Activated CD4-positive, alpha-beta T cell treated with anti-CD3 and anti-CD28 coated beads, Interleukin-2, amount 10 ng/mL, durations not matched to agents 7 days and 5 days (primary cell): Measurements from ENCODE around the gene SNRPB. TPM values are rescaled to one million over a fixed set of nuclear protein-coding genes. Genes with fewer than 3 reads are reported as not detected.
"Not testable (repeated sequence)": the region's sequence is repeated elsewhere in the genome, so short reads cannot be mapped to it uniquely, and the experiment has no call there.

Experiments used
- CTCF ChIA-PET: fragments of 350-600 bp; sonication (Branson Sonifier 250); formaldehyde crosslinking; loops from one replicate; lab custom pipeline; 2021; ENCODE audit warnings: antibody characterized with exemption; lab: Charles Lee
- POLR2A ChIA-PET: fragments of 350-600 bp; sonication (Branson Sonifier 250); formaldehyde crosslinking; loops from one replicate; lab custom pipeline; 2021; ENCODE audit warnings: antibody characterized with exemption; lab: Charles Lee
- DNase-seq: peaks from one replicate; pipeline ENCODE4 v3.0.0-alpha.2; 2020
- H3K27ac Mint-ChIP-seq: one replicate; pipeline ENCODE4 v1.8.0; 2021; ENCODE audit warnings: mild to moderate bottlenecking, moderate library complexity, mixed read lengths
- H3K27me3 Mint-ChIP-seq: one replicate; pipeline ENCODE4 v1.8.0; 2021; ENCODE audit warnings: mixed read lengths
- H3K36me3 Mint-ChIP-seq: one replicate; pipeline ENCODE4 v1.8.0; 2021; ENCODE audit warnings: low read depth, mixed read lengths
- H3K4me1 Mint-ChIP-seq: one replicate; pipeline ENCODE4 v1.8.0; 2021; ENCODE audit warnings: mixed read lengths
- H3K4me3 Mint-ChIP-seq: one replicate; pipeline ENCODE4 v1.8.0; 2021; ENCODE audit warnings: mild to moderate bottlenecking, moderate library complexity, mixed read lengths
- H3K9me3 Mint-ChIP-seq: one replicate; pipeline ENCODE4 v1.8.0; 2021; ENCODE audit warnings: mixed read lengths
- total RNA-seq, 2 experiments: library from RNA; stranded (reverse); gene quantifications; one replicate each; pipeline ENCODE4 v1.2.3, GENCODE V29; 2021

Gene SNRPB
- total RNA-seq, 2 experiments from 2014 or later = 247 to 291 TPM

- peaks cover 25% of the 10 kb centered on the region for H3K4me1 Mint-ChIP-seq
- H3K36me3 Mint-ChIP-seq, POLR2A ChIA-PET, H3K9me3 Mint-ChIP-seq, H3K4me3 Mint-ChIP-seq, H3K27ac Mint-ChIP-seq, H3K27me3 Mint-ChIP-seq, DNase-seq: not testable (repeated sequence)
- CTCF ChIA-PET = interaction anchor here (1.7 kb wide), 1 partner anchor 18 kb away, joined by 8 read pairs; no protein-coding TSS in a partner anchor
Observed at GRCh38 chr20:2506426-2506825, 35.8 kb upstream of the SNRPB start.

DNA sequence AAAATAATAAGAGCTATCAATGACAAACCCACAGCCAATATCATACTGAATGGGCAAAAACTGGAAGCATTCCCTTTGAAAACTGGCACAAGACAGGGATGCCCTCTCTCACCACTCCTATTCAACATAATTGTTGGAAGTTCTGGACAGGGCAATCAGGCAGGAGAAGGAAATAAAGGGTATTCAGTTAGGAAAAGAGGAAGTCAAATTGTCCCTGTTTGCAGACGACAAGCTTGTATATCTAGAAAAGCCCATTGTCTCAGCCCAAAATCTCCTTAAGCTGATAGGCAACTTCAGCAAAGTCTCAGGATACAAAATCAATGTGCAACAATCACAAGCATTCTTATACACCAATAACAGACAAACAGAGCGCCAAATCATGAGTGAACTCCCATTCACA is 34.2 kb upstream of the SNRPB start:
- POLR2A ChIA-PET, CTCF ChIA-PET, H3K36me3 Mint-ChIP-seq, H3K27ac Mint-ChIP-seq, H3K9me3 Mint-ChIP-seq, DNase-seq, H3K4me3 Mint-ChIP-seq, H3K27me3 Mint-ChIP-seq: not testable (repeated sequence)
- peaks cover 24% of the 10 kb centered on the region for H3K4me1 Mint-ChIP-seq

GRCh38 chr20:2502808-2503384 is 32.3 kb upstream of the SNRPB start:
- H3K9me3 Mint-ChIP-seq, CTCF ChIA-PET, POLR2A ChIA-PET, H3K27me3 Mint-ChIP-seq, H3K4me3 Mint-ChIP-seq, H3K27ac Mint-ChIP-seq, DNase-seq: not testable (repeated sequence)
- Mint-ChIP-seq H3K36me3 (peaks cover 14% of the 10 kb centered on the region), H3K4me1 (peaks cover 12% of the 10 kb centered on the region)

DNA sequence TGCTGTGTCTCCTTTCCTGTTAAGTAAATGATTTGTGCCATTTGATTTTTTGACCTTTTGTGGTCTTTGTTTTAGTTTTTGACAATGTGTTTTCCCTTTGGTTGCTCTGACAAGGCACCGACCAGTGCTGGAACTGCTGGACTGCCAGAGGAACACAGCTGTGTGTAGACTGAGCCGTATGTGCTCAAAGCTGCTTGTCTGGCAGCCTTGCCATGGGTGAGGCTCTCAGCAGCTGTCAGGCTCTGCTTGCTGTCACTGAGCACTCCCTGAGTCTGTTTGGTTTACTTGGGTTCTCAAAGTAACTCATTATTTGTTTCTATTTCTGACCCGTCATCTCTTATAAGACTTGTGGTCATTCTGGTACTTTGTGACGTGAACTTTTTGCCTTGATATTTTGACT is 15.1 kb upstream of the SNRPB start:
- CTCF ChIA-PET = no interaction called here
- H3K27me3 Mint-ChIP-seq = no peaks in the 10 kb centered on the region
- no peak overlapping the region for H3K4me3 Mint-ChIP-seq
- DNase-seq = no peak
- no peaks in the 10 kb centered on the region for H3K4me1 Mint-ChIP-seq
- POLR2A ChIA-PET = no interaction called here
- peaks cover 3% of the 10 kb centered on the region for H3K9me3 Mint-ChIP-seq
- H3K36me3 Mint-ChIP-seq = peaks cover 31% of the 10 kb centered on the region
- H3K27ac Mint-ChIP-seq = no peak overlapping the region

GRCh38 chr20:2485080-2485479 is 14.5 kb upstream of the SNRPB start:
- ChIA-PET CTCF (no interaction called here), POLR2A (no interaction called here)
- Mint-ChIP-seq H3K4me1 (no peaks in the 10 kb centered on the region), H3K27ac (no peak overlapping the region), H3K36me3 (peaks cover 35% of the 10 kb centered on the region), H3K9me3 (peaks cover 3% of the 10 kb centered on the region), H3K4me3 (no peak overlapping the region), H3K27me3 (no peaks in the 10 kb centered on the region)
- DNase-seq = no peak

DNA sequence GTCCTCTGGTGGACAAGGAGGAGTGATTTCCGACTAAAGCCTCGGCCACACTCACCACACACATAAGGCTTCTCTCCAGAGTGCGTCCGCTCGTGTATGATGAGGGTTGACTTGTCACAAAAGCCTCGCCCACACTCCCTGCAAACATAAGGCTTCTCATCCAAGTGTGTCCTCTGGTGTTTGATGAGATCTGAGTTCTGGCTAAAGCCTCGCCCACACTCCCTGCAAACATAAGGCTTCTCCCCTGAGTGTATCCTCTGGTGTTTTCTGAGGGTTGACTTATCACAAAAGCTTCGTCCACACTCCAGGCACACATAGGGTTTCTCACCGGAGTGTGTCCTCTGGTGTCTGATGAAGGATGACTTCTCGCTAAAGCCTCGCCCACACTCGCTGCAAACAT is 12.9 kb upstream of the SNRPB start:
- H3K4me1 Mint-ChIP-seq = no peaks in the 10 kb centered on the region
- H3K9me3 Mint-ChIP-seq = peaks cover 3% of the 10 kb centered on the region
- POLR2A ChIA-PET = no interaction called here
- no peaks in the 10 kb centered on the region for H3K27me3 Mint-ChIP-seq
- no peak overlapping the region for H3K4me3 Mint-ChIP-seq
- H3K27ac Mint-ChIP-seq = no peak overlapping the region
- no peak for DNase-seq
- CTCF ChIA-PET = no interaction called here
- peaks cover 35% of the 10 kb centered on the region for H3K36me3 Mint-ChIP-seq

- CTCF ChIA-PET = interaction anchor here (1.3 kb wide), 1 partner anchor 10 kb away, joined by 4 read pairs; the partner anchor contains the start of gene SNRPB
- no peaks in the 10 kb centered on the region for H3K4me1 Mint-ChIP-seq
- no peak overlapping the region for H3K4me3 Mint-ChIP-seq
- H3K9me3 Mint-ChIP-seq = peaks cover 3% of the 10 kb centered on the region
- POLR2A ChIA-PET = no interaction called here
- no peak overlapping the region for H3K27ac Mint-ChIP-seq
- peaks cover 33% of the 10 kb centered on the region for H3K36me3 Mint-ChIP-seq
- H3K27me3 Mint-ChIP-seq = no peaks in the 10 kb centered on the region
- DNase-seq = no peak
Observed at GRCh38 chr20:2480381-2480780, 9.8 kb upstream of the SNRPB start.

GRCh38 chr20:2476742-2477615 is 6.4 kb upstream of the SNRPB start:
- Mint-ChIP-seq H3K27ac (no peak overlapping the region), H3K4me3 (no peak overlapping the region), H3K27me3 (no peaks in the 10 kb centered on the region), H3K4me1 (peaks cover 5% of the 10 kb centered on the region), H3K9me3 (peaks cover 3% of the 10 kb centered on the region), H3K36me3 (peaks cover 22% of the 10 kb centered on the region)
- POLR2A ChIA-PET = no interaction called here
- DNase-seq = no peak
- CTCF ChIA-PET = interaction anchor here (1.2 to 1.9 kb wide), 2 partner anchors 12 to 45 kb away, joined by 3 to 10 read pairs; no protein-coding TSS in a partner anchor

DNA sequence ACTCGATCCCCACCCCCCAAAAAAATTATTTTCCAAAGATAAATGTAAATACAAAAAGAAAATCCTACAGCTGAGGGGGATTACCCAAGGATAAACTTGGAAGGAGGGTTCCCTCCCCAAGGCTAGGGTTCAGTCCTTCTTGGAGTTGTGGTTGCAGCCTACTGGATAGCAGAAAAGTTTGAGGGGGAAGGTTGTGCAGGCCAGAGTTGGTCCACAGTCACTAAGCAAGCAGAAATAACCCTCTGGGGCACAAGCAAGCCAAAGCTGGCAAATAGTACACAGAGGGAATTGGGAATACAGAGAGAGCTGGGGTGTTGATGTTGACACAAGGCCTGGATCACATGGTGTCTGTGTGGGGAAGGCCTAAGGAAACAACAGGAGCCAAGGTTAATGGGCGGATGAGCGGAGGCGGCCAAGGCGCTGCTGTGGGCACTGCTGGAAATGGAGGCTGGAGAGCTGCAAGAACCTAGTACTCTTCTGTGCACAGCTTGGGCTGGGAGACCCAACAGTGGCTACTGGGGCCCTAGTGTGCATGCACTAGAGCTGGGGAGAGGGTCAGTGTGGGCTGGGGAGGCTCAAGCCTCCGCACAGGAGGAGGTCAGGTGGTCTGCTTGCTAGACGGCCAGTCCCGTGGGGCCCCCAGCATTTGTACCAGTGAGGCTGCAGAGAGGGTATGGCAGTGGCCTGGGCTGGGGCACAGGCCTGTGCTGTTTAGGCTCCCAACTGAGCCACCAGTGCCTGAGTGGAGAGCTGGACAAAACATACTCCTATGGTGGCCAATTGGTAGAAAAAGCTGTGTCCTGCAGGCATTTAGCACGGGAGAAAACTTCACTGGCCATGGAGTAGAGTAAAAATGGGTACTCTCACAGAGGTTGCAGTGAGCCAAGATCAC is 5.5 kb upstream of the SNRPB start:
- peaks cover 10% of the 10 kb centered on the region for H3K4me1 Mint-ChIP-seq
- no peak overlapping the region for H3K27ac Mint-ChIP-seq
- H3K4me3 Mint-ChIP-seq = no peak overlapping the region
- H3K9me3 Mint-ChIP-seq = peaks cover 3% of the 10 kb centered on the region
- peaks cover 17% of the 10 kb centered on the region for H3K36me3 Mint-ChIP-seq
- DNase-seq = no peak
- no peaks in the 10 kb centered on the region for H3K27me3 Mint-ChIP-seq
- POLR2A ChIA-PET = no interaction called here
- CTCF ChIA-PET = interaction anchor here (1.2 kb wide), 1 partner anchor 13 kb away, joined by 3 read pairs; no protein-coding TSS in a partner anchor

DNA sequence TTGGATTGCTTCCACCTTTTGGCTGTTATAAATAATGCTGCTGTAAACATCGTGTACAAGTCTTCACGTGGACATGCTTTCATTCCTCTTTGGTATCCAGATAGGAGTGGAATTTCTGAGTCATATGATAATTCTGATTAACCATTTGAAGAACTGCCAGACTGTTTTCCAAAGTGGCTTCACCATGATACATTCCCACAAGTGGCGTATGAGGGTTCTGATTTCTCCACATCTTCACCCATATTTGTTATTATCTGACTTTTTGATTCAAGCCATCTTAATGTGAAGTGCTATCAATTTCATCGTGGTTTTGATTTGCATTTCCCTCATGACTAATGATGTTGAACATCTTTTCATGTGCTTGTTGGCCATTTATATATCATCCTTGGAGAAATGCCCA is 2.9 kb upstream of the SNRPB start:
- H3K27me3 Mint-ChIP-seq = no peaks in the 10 kb centered on the region
- ChIA-PET CTCF (interaction anchor here (1.3 kb wide), 1 partner anchor 48 kb away, joined by 3 read pairs; no protein-coding TSS in a partner anchor), POLR2A (no interaction called here)
- H3K27ac Mint-ChIP-seq = no peak overlapping the region
- H3K4me3 Mint-ChIP-seq = no peak overlapping the region
- H3K4me1 Mint-ChIP-seq = peaks cover 27% of the 10 kb centered on the region
- H3K36me3 Mint-ChIP-seq = peaks cover 21% of the 10 kb centered on the region
- no peaks in the 10 kb centered on the region for H3K9me3 Mint-ChIP-seq
- DNase-seq = no peak

- ChIA-PET CTCF (interaction anchor here (1.0 to 1.7 kb wide), 6 partner anchors 10 to 54 kb away, joined by 3 to 6 read pairs (median 4); partner anchors contain the start of gene ZNF343), POLR2A (interaction anchor here (0.7 to 1.7 kb wide), 5 partner anchors 9 to 182 kb away, joined by 3 to 5 read pairs (median 3); partner anchors contain the start of gene NOP56)
- H3K27ac Mint-ChIP-seq = peak overlapping the region; percentile 99
- H3K27me3 Mint-ChIP-seq = no peaks in the 10 kb centered on the region
- DNase-seq = peak; percentile 73
- H3K4me3 Mint-ChIP-seq = peak overlapping the region; percentile 95
- H3K9me3 Mint-ChIP-seq = no peaks in the 10 kb centered on the region
- H3K4me1 Mint-ChIP-seq = peaks cover 51% of the 10 kb centered on the region
- H3K36me3 Mint-ChIP-seq = peaks cover 50% of the 10 kb centered on the region
Observed at GRCh38 chr20:2469991-2470422, 582 bp downstream of the SNRPB start.
